ENCODE measurements around the gene GPR176.
A peak's percentile ranks its signal among the peaks of the same experiment; 100 is the strongest.

Gene GPR176

GRCh38 chr15:39920510-39921273 lies 626 bp upstream of the GPR176 start:
- TF ChIP-seq YY1 (IDR thresholded peaks at IDR 0.05; ENCODE audit: low read depth) (peak; percentile 93), RAD21 (IDR thresholded peaks at IDR 0.05; ENCODE audit: low read depth) (no peak), NFIC (IDR thresholded peaks at IDR 0.05) (peak; percentile 49), TCF12 (IDR thresholded peaks at IDR 0.05; ENCODE audit: low read depth) (no peak), ZBTB7A (IDR thresholded peaks at IDR 0.05; ENCODE audit: low read depth) (peak; percentile 32; the same call in 1 of the 2 replicates), EGR1 (IDR thresholded peaks at IDR 0.05) (peak; percentile 81), CEBPB (IDR thresholded peaks at IDR 0.05) (no peak), TEAD4 (IDR thresholded peaks at IDR 0.05) (no peak), EP300 (IDR thresholded peaks at IDR 0.05; ENCODE audit: borderline replicate concordance) (no peak), USF1 (IDR thresholded peaks at IDR 0.05) (peak; percentile 95), MAX (IDR thresholded peaks at IDR 0.05) (peak; percentile 92), TAF1 (IDR thresholded peaks at IDR 0.05; ENCODE audit: low read depth) (peak; percentile 39; the same call in 1 of the 2 replicates)

- TF ChIP-seq ZBTB7A (IDR thresholded peaks at IDR 0.05; ENCODE audit: low read depth) (no peak), CREB1 (IDR thresholded peaks at IDR 0.05; ENCODE audit: low read depth) (no peak), YY1 (IDR thresholded peaks at IDR 0.05; ENCODE audit: low read depth) (no peak), RAD21 (IDR thresholded peaks at IDR 0.05; ENCODE audit: low read depth) (no peak)
These were observed 687 bp downstream of the GPR176 start for GRCh38 chr15:39919411-39919747.

- no peak for TF ChIP-seq CEBPB (IDR thresholded peaks at IDR 0.05)
- TF ChIP-seq TEAD4 (IDR thresholded peaks at IDR 0.05) = no peak
These were observed 1.2 kb downstream of the GPR176 start for GRCh38 chr15:39918688-39919385.

- TF ChIP-seq RAD21 (IDR thresholded peaks at IDR 0.05; ENCODE audit: low read depth) = no peak
- no peak for TF ChIP-seq EP300 (IDR thresholded peaks at IDR 0.05; ENCODE audit: borderline replicate concordance)
- no peak for TF ChIP-seq REST (IDR thresholded peaks at IDR 0.05; ENCODE audit: low read depth)
- no peak for TF ChIP-seq YY1 (IDR thresholded peaks at IDR 0.05; ENCODE audit: low read depth)
- no peak for TF ChIP-seq MAX (IDR thresholded peaks at IDR 0.05)
- no peak for TF ChIP-seq EGR1 (IDR thresholded peaks at IDR 0.05)
- no peak for TF ChIP-seq ZBTB7A (IDR thresholded peaks at IDR 0.05; ENCODE audit: low read depth)
- no peak for TF ChIP-seq TEAD4 (IDR thresholded peaks at IDR 0.05)
- TF ChIP-seq TCF12 (IDR thresholded peaks at IDR 0.05; ENCODE audit: low read depth) = no peak
- TF ChIP-seq CREB1 (IDR thresholded peaks at IDR 0.05; ENCODE audit: low read depth) = no peak
- TF ChIP-seq TAF1 (IDR thresholded peaks at IDR 0.05; ENCODE audit: low read depth) = no peak
- no peak for TF ChIP-seq FOXM1 (IDR thresholded peaks at IDR 0.05; ENCODE audit: borderline replicate concordance, low read depth)
These were observed 5.1 kb downstream of the GPR176 start for GRCh38 chr15:39914977-39915376.

- TF ChIP-seq RAD21 (IDR thresholded peaks at IDR 0.05; ENCODE audit: low read depth) (no peak), USF1 (IDR thresholded peaks at IDR 0.05) (no peak), EP300 (IDR thresholded peaks at IDR 0.05; ENCODE audit: borderline replicate concordance) (no peak), ZBTB7A (IDR thresholded peaks at IDR 0.05; ENCODE audit: low read depth) (no peak), EGR1 (IDR thresholded peaks at IDR 0.05) (no peak), NFIC (IDR thresholded peaks at IDR 0.05) (no peak), CREB1 (IDR thresholded peaks at IDR 0.05; ENCODE audit: low read depth) (no peak), TAF1 (IDR thresholded peaks at IDR 0.05; ENCODE audit: low read depth) (no peak), REST (IDR thresholded peaks at IDR 0.05; ENCODE audit: low read depth) (no peak), YY1 (IDR thresholded peaks at IDR 0.05; ENCODE audit: low read depth) (no peak), TEAD4 (IDR thresholded peaks at IDR 0.05) (no peak), MAX (IDR thresholded peaks at IDR 0.05) (no peak), TCF12 (IDR thresholded peaks at IDR 0.05; ENCODE audit: low read depth) (no peak), FOXM1 (IDR thresholded peaks at IDR 0.05; ENCODE audit: borderline replicate concordance, low read depth) (no peak), CEBPB (IDR thresholded peaks at IDR 0.05) (no peak)
These were observed 11.1 kb downstream of the GPR176 start for GRCh38 chr15:39909007-39909406.

All from Ishikawa (cell line).